Breast epithelium (tissue), 3 donors: ENCODE results near the gene CDCA3.

ENCODE experiments used
- POLR2A ChIP-seq: fragments of 450-650 bp; IDR thresholded peaks from one replicate; pipeline ENCODE4 v1.6.1; 2016; ENCODE audit warnings: antibody characterized with exemption, mild to moderate bottlenecking, moderate library complexity
- POLR2AphosphoS5 ChIP-seq, 3 donors: sonication (generic); formaldehyde crosslinking; IDR thresholded peaks; one replicate each; pipeline ENCODE4 v1.6.1; 2017; ENCODE audit warnings: antibody characterized with exemption in 3 of 3
- TF ChIP-seq, protein P1 (sequence below), 3 donors: fragments of 450-650 bp; IDR thresholded peaks; one replicate each; pipeline ENCODE4 v1.5.1; 2016 to 2017; ENCODE audit warnings: antibody characterized with exemption in 3 of 3, mild to moderate bottlenecking in 3 of 3, moderate library complexity in 3 of 3

DNA sequence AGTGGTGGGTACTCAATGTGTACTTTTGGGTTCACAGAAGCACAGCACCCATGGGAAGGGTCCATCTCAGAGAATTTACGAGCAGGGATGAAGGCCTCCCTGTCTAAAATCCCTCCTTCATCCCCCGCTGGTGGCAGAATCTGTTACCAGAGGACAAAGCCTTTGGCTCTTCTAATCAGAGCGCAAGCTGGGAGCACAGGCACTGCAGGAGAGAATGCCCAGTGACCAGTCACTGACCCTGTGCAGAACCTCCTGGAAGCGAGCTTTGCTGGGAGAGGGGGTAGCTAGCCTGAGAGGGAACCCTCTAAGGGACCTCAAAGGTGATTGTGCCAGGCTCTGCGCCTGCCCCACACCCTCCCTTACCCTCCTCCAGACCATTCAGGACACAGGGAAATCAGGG is 30.9 kb downstream of the CDCA3 start:
- TF ChIP-seq POLR2A (no peak), POLR2AphosphoS5 (IDR thresholded peaks at IDR 0.05) (no peak)
- TF ChIP-seq, protein P1, sequence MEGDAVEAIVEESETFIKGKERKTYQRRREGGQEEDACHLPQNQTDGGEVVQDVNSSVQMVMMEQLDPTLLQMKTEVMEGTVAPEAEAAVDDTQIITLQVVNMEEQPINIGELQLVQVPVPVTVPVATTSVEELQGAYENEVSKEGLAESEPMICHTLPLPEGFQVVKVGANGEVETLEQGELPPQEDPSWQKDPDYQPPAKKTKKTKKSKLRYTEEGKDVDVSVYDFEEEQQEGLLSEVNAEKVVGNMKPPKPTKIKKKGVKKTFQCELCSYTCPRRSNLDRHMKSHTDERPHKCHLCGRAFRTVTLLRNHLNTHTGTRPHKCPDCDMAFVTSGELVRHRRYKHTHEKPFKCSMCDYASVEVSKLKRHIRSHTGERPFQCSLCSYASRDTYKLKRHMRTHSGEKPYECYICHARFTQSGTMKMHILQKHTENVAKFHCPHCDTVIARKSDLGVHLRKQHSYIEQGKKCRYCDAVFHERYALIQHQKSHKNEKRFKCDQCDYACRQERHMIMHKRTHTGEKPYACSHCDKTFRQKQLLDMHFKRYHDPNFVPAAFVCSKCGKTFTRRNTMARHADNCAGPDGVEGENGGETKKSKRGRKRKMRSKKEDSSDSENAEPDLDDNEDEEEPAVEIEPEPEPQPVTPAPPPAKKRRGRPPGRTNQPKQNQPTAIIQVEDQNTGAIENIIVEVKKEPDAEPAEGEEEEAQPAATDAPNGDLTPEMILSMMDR (IDR thresholded peaks at IDR 0.05): no peak
